GM04504 (cell line): ENCODE data around the gene SASH1.

ENCODE experiments used
- DNase-seq: peaks from one replicate; pipeline ENCODE4 v3.0.0-alpha.2; 2012; ENCODE audit warnings: low read depth

Gene SASH1

DNA sequence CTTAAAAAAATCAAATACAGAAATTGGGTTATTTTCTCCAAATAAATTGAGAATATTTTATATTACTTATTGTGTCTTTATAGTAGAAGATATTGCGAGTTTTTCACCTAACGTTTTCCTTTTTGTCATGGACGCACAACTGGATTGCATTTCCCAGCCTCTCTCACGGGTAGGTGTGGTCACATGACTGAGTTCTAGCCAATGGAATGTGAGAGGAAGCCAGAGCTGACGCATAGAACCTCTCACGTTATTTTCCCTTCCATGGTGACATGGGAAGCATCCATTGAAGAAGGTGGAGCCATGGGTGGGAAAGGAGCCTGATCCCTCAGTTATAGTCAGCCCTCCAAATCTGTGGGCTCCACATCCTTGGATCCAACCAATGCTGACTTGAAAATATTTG lies 248.2 kb downstream of the SASH1 start:
- no peak for DNase-seq

DNA sequence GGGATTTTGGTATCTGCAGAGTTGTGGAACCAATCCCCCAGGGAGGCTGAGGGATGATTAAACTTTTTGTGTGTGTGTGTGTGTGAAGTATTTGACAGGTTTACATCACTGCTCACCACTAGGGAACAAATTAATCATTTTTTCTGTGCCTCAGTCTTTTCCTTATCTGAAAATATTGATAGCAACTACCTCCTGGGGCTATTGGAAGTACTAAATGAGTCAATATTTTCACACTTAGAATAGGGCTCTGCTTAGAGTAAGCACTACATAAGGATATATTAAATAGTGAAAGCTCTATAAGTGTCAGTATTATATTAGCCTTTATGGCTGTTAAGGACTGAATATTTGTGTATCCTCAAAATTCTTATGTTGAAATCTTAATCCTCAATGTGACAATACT lies 249.0 kb downstream of the SASH1 start:
- DNase-seq: no peak

DNA sequence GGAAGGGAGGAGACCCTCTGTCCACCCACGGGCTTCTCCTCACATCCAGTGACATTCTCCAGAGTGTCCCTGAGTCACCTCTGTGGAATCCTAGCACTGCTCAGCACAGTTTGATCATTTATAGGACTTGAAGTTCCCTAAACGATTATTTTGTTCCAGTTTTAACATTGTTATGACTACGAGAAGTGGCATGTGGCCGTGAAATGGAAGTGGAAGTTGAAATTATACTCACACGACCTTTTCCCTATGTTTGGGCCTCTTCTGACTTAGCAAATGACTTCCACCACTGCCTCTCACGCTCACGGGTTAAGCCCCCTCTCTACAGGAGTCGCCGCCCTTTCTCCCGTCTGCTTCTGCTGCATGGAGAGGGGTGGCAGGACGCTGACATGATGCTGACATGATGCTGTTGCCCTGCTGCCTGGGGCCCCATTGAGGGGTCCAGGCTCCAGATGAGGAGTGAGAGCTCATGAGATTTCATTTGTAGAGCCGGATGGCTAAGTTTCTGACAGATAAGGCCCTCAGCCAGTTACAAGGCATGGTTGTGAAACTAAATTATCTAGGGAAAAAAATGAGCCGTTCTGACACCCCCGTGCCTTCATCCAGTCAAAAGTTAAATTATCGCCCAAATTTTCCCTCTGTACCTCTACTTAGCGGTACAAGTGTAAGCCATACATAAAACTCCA lies 250.6 kb downstream of the SASH1 start:
- peak; percentile 35 for DNase-seq

DNA sequence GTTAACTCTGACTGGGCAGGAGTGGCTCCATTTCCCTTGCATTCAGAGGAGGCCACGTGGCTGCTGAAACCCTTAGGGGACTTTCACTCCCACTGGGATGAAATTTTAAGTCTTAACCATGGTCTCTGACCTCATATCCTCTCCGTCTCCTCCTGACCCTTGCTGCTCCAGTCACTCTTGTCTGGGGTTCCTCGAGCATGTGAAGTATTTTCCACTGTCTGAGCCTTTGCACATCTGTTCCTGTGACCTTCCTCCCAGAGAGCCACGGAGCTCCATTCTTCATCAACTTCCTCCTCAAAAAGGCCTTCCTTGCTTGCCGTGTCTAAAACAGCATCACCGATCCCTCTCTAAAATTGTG lies 251.2 kb downstream of the SASH1 start:
- DNase-seq: no peak

DNA sequence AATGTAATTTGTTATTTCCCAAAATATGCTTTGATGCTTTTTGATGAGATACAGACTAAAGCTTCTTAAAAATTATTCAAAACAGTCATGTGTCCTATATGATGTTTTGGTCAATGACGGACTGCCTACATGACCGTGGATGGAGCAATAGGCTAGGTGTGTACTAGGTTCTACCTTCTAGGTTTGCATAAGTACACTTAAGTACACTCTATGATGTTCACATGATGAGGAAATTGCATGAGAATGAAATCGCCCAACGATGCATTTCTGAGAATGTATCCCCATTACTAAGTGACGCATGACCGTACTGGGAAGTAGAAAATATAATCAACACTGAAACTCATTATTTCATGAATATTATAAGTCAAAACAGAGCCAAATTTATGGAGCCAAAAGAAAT lies 252.9 kb downstream of the SASH1 start:
- DNase-seq: no peak

DNA sequence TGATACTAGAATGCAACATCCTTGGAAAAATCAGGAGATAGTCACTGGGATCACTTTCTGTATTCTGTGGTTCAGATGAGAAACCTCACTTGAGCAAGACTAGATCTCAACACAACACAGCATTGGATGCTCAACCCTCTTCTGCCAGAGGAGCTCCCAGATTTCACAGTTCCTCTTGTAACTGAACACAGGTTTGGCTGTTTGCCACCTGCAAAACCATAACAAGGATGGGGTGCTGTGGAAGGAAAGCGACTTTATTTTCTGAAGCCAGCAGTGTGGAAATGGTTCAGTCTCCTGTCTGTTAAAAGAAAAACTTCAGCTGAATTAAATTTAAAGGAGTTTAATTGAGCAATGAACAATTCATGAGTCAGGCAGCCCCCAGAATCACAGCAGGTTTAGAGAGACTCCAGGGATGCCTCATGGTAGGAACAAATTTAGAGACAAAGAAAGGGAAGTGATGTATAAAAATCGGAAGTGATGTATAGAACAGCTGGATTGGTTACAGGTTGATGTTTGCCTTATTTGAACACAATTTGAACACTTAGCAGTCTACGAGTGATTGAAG lies 254.3 kb downstream of the SASH1 start:
- no peak for DNase-seq

DNA sequence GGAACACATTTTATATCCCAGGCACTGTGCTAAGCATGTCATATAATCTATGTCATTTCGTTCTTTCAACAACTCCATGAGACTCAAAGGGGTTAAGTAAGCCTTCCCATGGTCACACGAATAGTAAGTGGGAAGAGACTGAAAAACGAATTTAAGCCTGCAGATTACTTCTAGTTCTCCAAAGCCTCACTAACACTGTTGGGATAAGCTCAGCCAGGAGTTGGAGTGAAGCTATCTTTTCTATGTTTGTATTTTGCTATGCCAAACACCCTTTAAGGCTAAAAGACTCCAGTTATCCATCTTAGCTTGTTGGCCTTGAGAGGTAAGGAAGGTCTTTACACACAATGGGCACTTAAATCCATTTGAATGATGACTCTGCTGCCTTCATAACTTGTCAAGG lies 256.1 kb downstream of the SASH1 start:
- DNase-seq: no peak

DNA sequence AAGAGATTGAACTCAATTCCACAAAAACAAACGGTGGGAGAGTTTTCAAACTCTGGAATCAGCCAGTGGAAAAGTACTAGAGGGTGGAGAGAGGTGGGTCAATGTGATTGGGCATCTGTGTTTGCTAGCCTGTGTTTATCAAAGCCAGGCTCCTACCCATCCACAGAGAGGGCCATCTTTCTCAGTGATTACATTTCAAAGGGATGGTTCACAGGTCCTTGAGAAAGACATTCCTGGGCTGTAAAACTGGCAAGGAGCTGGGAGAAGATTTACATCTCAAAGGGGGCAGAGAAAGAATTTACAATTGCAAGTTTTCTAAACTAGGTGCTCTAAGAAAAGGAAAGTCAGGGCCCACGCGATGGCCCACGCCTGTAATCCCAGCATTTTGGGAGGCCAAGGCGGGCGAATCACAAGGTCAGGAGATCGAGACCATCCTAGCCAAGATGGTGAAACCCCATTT lies 257.4 kb downstream of the SASH1 start:
- DNase-seq: no peak
